ENCODE measurements around the gene ZFPM1. TPM values are rescaled to one million over a fixed set of nuclear protein-coding genes. Genes with fewer than 3 reads are reported as not detected.

The ZFPM1 gene
- total RNA-seq, 1 donor from 2014 or later = 35.0 TPM

- ChIA-PET CTCF (interaction anchor here (0.6 to 2.4 kb wide), 3 partner anchors 16 to 997 kb away, joined by 3 to 7 read pairs (median 3); no protein-coding TSS in a partner anchor), POLR2A (no interaction called here)
- TF ChIP-seq CTCF (IDR thresholded peaks at IDR 0.05) = no peak
- ATAC-seq (ENCODE audit: low read depth) = no peak
- Mint-ChIP-seq H3K4me1 (peaks cover 4% of the 10 kb centered on the region), H3K9me3 (no peaks in the 10 kb centered on the region), H3K27me3 (no peaks in the 10 kb centered on the region), H3K27ac (no peak overlapping the region), H3K36me3 (ENCODE audit: low read depth) (no peaks in the 10 kb centered on the region), H3K4me3 (no peak overlapping the region)
- intact Hi-C loops (cut with micrococcal nuclease) = loop anchor here (10.0 kb wide), 1 partner anchor 775 kb away; the partner anchor contains the start of gene ZNF778
- no peak for DNase-seq
Observed at GRCh38 chr16:88440111-88440510, 13.0 kb upstream of the ZFPM1 start.

- Mint-ChIP-seq H3K27me3 (no peaks in the 10 kb centered on the region), H3K4me1 (peaks cover 4% of the 10 kb centered on the region), H3K4me3 (no peak overlapping the region), H3K9me3 (no peaks in the 10 kb centered on the region), H3K27ac (no peak overlapping the region), H3K36me3 (ENCODE audit: low read depth) (no peaks in the 10 kb centered on the region)
- ATAC-seq (ENCODE audit: low read depth) = no peak
- CTCF ChIA-PET = interaction anchor here (1.4 kb wide), 1 partner anchor 86 kb away, joined by 5 read pairs; no protein-coding TSS in a partner anchor
- POLR2A ChIA-PET = no interaction called here
- intact Hi-C loops (cut with micrococcal nuclease) = loop anchor here (10.0 kb wide), 1 partner anchor 774 kb away; the partner anchor contains the start of gene ZNF778
- no peak for TF ChIP-seq CTCF (IDR thresholded peaks at IDR 0.05)
- DNase-seq = no peak
Observed at GRCh38 chr16:88440686-88441405, 12.2 kb upstream of the ZFPM1 start.

GRCh38 chr16:88441460-88441859 lies 11.6 kb upstream of the ZFPM1 start:
- intact Hi-C loops (cut with micrococcal nuclease) = loop anchor here (10.0 kb wide), 1 partner anchor 773 kb away; the partner anchor contains the start of gene ZNF778
- H3K4me1 Mint-ChIP-seq = peaks cover 4% of the 10 kb centered on the region
- POLR2A ChIA-PET = no interaction called here
- no peaks in the 10 kb centered on the region for H3K9me3 Mint-ChIP-seq
- no peaks in the 10 kb centered on the region for H3K27me3 Mint-ChIP-seq
- DNase-seq = no peak
- CTCF ChIA-PET = interaction anchor here (1.4 kb wide), 1 partner anchor 85 kb away, joined by 5 read pairs; no protein-coding TSS in a partner anchor
- H3K36me3 Mint-ChIP-seq (ENCODE audit: low read depth) = no peaks in the 10 kb centered on the region
- TF ChIP-seq CTCF (IDR thresholded peaks at IDR 0.05) = no peak
- no peak for ATAC-seq (ENCODE audit: low read depth)
- no peak overlapping the region for H3K27ac Mint-ChIP-seq
- no peak overlapping the region for H3K4me3 Mint-ChIP-seq

GRCh38 chr16:88442383-88442726 lies 10.7 kb upstream of the ZFPM1 start:
- no peak for ATAC-seq (ENCODE audit: low read depth)
- no peaks in the 10 kb centered on the region for H3K36me3 Mint-ChIP-seq (ENCODE audit: low read depth)
- DNase-seq = no peak
- CTCF ChIA-PET = interaction anchor here (1.4 kb wide), 1 partner anchor 84 kb away, joined by 5 read pairs; no protein-coding TSS in a partner anchor
- H3K4me3 Mint-ChIP-seq = no peak overlapping the region
- H3K27ac Mint-ChIP-seq = no peak overlapping the region
- POLR2A ChIA-PET = no interaction called here
- no peaks in the 10 kb centered on the region for H3K27me3 Mint-ChIP-seq
- no peak for TF ChIP-seq CTCF (IDR thresholded peaks at IDR 0.05)
- intact Hi-C loops (cut with micrococcal nuclease) = loop anchor here (10.0 kb wide), 1 partner anchor 772 kb away; the partner anchor contains the start of gene ZNF778
- no peaks in the 10 kb centered on the region for H3K9me3 Mint-ChIP-seq
- H3K4me1 Mint-ChIP-seq = peaks cover 4% of the 10 kb centered on the region
